Measurements from ENCODE around the gene ETFA. TPM values are rescaled to one million over a fixed set of nuclear protein-coding genes. Genes with fewer than 3 reads are reported as not detected.

Gene ETFA
- polyA plus RNA-seq, 3 donors = 62.1 to 178 (median 166) TPM

DNA sequence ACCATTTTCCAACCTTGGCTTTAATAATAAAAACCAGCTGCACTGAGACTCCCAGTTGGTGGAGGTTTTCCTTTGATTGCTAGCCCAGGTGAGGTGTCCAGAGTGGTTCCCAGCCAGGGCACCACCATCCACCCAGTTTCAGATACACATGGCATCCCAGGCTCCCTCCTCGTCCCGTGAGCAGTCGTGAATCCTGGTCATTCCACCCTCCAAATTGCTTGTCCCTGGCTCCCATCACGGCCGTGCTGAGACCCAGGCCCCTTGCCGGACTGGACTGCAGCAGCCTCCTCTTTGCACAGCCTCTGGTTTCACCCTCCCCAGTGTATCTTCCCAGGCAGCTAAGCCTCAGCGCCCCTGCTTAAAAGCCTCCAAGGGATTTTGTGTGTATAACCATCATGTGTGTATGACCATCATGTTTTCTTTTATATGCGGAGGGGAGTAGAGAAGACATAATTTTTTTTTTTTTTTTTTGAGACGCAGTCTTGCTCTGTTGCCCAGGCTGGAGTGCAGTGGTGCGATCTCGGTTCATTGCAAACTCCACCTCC, 106.3 kb downstream of the ETFA start:
- no peaks in the 10 kb centered on the region for H3K79me2 ChIP-seq (ENCODE audit: insufficient read depth, low read length)
- peaks cover 12 to 39% of the 10 kb centered on the region in 2 donors for H3K36me3 ChIP-seq (replicated peaks in 1 of 2; ENCODE audit: control insufficient read depth in 1 of 2, insufficient read depth in 2 of 2, low read length in 2 of 2)
- H3K27me3 Mint-ChIP-seq (ENCODE audit: low read depth in 3 of 3) = no peaks in the 10 kb centered on the region
- H3K27me3 ChIP-seq (ENCODE audit: control insufficient read depth in 2 of 2, insufficient read depth in 2 of 2, low read length in 2 of 2) = no peaks in the 10 kb centered on the region
- H2AFZ ChIP-seq (ENCODE audit: insufficient read depth, low read depth, low read length, poor library complexity, severe bottlenecking) = no peak overlapping the region
- WGBS (ENCODE audit: insufficient coverage) = 93% methylated on average over 4 of the region's 11 CpGs
- TF ChIP-seq, protein P1, sequence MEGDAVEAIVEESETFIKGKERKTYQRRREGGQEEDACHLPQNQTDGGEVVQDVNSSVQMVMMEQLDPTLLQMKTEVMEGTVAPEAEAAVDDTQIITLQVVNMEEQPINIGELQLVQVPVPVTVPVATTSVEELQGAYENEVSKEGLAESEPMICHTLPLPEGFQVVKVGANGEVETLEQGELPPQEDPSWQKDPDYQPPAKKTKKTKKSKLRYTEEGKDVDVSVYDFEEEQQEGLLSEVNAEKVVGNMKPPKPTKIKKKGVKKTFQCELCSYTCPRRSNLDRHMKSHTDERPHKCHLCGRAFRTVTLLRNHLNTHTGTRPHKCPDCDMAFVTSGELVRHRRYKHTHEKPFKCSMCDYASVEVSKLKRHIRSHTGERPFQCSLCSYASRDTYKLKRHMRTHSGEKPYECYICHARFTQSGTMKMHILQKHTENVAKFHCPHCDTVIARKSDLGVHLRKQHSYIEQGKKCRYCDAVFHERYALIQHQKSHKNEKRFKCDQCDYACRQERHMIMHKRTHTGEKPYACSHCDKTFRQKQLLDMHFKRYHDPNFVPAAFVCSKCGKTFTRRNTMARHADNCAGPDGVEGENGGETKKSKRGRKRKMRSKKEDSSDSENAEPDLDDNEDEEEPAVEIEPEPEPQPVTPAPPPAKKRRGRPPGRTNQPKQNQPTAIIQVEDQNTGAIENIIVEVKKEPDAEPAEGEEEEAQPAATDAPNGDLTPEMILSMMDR (IDR thresholded peaks at IDR 0.05) = no peak
- H3K4me3 ChIP-seq (replicated peaks in 1 of 3; ENCODE audit: low read depth in 2 of 3, low read length in 3 of 3) = no peak overlapping the region
- no peak overlapping the region for H3K27ac Mint-ChIP-seq
- no peak for DNase-seq
- no peak overlapping the region for H3K4me2 ChIP-seq (replicated peaks; ENCODE audit: extremely low read depth, low read length, poor library complexity, severe bottlenecking)
- no peak overlapping the region for H3K9ac ChIP-seq (ENCODE audit: insufficient read depth, low read length, poor library complexity, severe bottlenecking)
- no peaks in the 10 kb centered on the region for H3K9me3 ChIP-seq (replicated peaks in 1 of 2; ENCODE audit: control insufficient read depth in 1 of 2, insufficient read depth in 1 of 2, low read length in 2 of 2)
- H3K4me1 Mint-ChIP-seq = no peaks in the 10 kb centered on the region
- no peaks in the 10 kb centered on the region for H3K4me1 ChIP-seq (ENCODE audit: control insufficient read depth in 1 of 2, insufficient read depth in 2 of 2, low read length in 2 of 2)
- peaks cover 18 to 38% of the 10 kb centered on the region in 2 donors for H3K36me3 Mint-ChIP-seq
- H3K4me3 Mint-ChIP-seq = no peak overlapping the region
- H3K27ac ChIP-seq (ENCODE audit: low read depth in 1 of 2, low read length in 2 of 2) = no peak overlapping the region
- no peaks in the 10 kb centered on the region for H4K20me1 ChIP-seq (ENCODE audit: insufficient read depth, low read length)
- H3K9me3 Mint-ChIP-seq = no peaks in the 10 kb centered on the region
- intact Hi-C loops (cut with micrococcal nuclease) = no loop called here

DNA sequence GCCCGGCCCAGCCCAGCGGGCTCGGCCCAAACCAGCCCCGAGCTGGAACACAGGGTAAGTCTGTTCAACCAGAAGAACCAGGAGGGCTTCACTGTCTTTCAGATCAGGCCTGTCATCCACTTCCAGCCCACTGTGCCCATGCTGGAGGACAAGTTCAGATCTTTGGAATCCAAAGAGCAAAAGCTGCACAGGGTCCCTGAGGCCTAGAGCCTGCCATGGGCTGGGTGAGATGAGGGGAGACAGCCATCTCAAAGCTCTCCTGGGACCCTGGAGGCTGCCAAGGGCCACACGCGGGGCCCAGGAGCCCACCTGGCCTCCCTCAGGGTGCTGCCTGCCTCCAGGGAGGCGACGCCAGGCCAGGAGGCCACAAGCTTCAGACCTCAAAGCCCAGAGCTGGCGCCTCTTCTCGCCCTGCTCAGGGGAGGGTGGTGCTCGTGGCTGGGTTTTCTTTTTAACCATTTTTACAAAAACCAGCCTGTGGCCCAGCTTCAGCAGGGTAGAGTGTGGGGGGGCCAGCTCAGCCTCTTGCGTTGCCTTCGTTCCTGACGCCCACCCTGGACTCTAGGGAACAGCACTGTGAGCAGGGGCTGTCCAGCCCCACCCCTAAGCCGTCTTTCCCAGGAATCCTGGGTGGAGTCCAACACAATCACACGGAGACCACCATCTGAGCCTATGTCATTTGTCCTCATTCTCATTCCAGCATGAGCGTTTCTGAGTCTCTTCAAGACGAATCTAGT, 107.0 kb downstream of the ETFA start:
- Histone ChIP-seq H3K4me2 (replicated peaks; ENCODE audit: extremely low read depth, low read length, poor library complexity, severe bottlenecking) (no peak overlapping the region), H3K4me3 (replicated peaks in 1 of 3; ENCODE audit: low read depth in 2 of 3, low read length in 3 of 3) (no peak overlapping the region), H3K9ac (ENCODE audit: insufficient read depth, low read length, poor library complexity, severe bottlenecking) (no peak overlapping the region), H3K27ac (ENCODE audit: low read depth in 1 of 2, low read length in 2 of 2) (no peak overlapping the region), H3K79me2 (ENCODE audit: insufficient read depth, low read length) (no peaks in the 10 kb centered on the region), H3K9me3 (replicated peaks in 1 of 2; ENCODE audit: control insufficient read depth in 1 of 2, insufficient read depth in 1 of 2, low read length in 2 of 2) (no peaks in the 10 kb centered on the region), H3K4me1 (ENCODE audit: control insufficient read depth in 1 of 2, insufficient read depth in 2 of 2, low read length in 2 of 2) (no peaks in the 10 kb centered on the region), H3K36me3 (replicated peaks in 1 of 2; ENCODE audit: control insufficient read depth in 1 of 2, insufficient read depth in 2 of 2, low read length in 2 of 2) (peaks cover 5 to 32% of the 10 kb centered on the region in 2 donors), H3K27me3 (ENCODE audit: control insufficient read depth in 2 of 2, insufficient read depth in 2 of 2, low read length in 2 of 2) (no peaks in the 10 kb centered on the region), H2AFZ (ENCODE audit: insufficient read depth, low read depth, low read length, poor library complexity, severe bottlenecking) (no peak overlapping the region), H4K20me1 (ENCODE audit: insufficient read depth, low read length) (no peaks in the 10 kb centered on the region)
- no peaks in the 10 kb centered on the region for H3K9me3 Mint-ChIP-seq
- H3K27ac Mint-ChIP-seq = no peak overlapping the region
- no peaks in the 10 kb centered on the region for H3K27me3 Mint-ChIP-seq (ENCODE audit: low read depth in 3 of 3)
- H3K4me3 Mint-ChIP-seq = no peak overlapping the region
- DNase-seq = no peak
- intact Hi-C loops (cut with micrococcal nuclease) = no loop called here
- TF ChIP-seq, protein P1 (IDR thresholded peaks at IDR 0.05) = no peak
- WGBS (ENCODE audit: insufficient coverage) = 98% methylated on average over 11 of the region's 18 CpGs
- H3K36me3 Mint-ChIP-seq = peaks cover 15 to 31% of the 10 kb centered on the region in 2 donors
- no peaks in the 10 kb centered on the region for H3K4me1 Mint-ChIP-seq
